ENCODE measurements around the gene RTN1.

DNA sequence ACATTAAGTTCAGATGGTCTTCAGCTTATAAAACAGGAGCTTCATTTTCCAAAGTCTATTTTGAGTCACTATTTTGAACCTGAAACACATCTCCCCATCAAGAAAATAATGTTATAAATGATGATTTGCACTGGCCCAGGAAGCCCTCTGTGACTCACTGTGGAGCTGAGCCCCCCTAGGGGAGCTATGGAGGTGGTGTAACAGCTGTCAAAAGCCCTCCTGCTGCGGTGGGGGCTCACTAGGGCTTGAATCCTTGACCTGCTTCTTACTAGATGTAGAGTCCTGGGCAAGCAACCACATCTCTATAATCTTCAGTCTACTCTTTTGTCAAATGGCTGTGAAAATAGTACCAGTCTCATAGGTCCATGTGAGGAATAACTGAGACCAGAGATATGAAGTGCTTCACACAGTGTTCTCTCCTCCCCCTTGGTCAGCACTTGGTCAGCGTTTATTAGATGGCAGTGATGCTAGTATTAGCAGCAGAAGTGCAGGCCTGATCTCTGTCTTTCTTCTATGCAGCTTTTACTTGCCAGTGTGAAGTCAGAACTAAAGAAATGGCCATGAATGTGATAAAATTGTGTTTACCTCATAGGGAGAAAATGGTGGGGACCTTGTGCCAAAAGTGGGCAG is 83.4 kb downstream of the RTN1 start:
- no peak for TF ChIP-seq POLR2A (IDR thresholded peaks at IDR 0.05)
- TF ChIP-seq, protein P1, sequence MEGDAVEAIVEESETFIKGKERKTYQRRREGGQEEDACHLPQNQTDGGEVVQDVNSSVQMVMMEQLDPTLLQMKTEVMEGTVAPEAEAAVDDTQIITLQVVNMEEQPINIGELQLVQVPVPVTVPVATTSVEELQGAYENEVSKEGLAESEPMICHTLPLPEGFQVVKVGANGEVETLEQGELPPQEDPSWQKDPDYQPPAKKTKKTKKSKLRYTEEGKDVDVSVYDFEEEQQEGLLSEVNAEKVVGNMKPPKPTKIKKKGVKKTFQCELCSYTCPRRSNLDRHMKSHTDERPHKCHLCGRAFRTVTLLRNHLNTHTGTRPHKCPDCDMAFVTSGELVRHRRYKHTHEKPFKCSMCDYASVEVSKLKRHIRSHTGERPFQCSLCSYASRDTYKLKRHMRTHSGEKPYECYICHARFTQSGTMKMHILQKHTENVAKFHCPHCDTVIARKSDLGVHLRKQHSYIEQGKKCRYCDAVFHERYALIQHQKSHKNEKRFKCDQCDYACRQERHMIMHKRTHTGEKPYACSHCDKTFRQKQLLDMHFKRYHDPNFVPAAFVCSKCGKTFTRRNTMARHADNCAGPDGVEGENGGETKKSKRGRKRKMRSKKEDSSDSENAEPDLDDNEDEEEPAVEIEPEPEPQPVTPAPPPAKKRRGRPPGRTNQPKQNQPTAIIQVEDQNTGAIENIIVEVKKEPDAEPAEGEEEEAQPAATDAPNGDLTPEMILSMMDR (IDR thresholded peaks at IDR 0.05), result no peak

Measured in adrenal gland (tissue), 5 donors.